ENCODE measurements around the gene BBS4.
"Not testable (repeated sequence)": the region's sequence is repeated elsewhere in the genome, so short reads cannot be mapped to it uniquely, and the experiment has no call there.

Gene BBS4

GRCh38 chr15:72670656-72671352 is 15.2 kb upstream of the BBS4 start:
- in situ Hi-C loops (cut with HindIII; ENCODE audit: low pct_ligation_motif_present, low sequenced_read_pairs); H3K36me3 ChIP-seq (replicated peaks); H3K27me3 ChIP-seq (replicated peaks); H3K27ac ChIP-seq: not testable (repeated sequence)
- DNase-seq = peak; percentile 68
- H3K4me3 ChIP-seq (ENCODE audit: low read depth, low read length) = peak overlapping the region; percentile 40
- TF ChIP-seq CTCF (IDR thresholded peaks at IDR 0.05; ENCODE audit: low read depth, low read length, missing control alignments) = peak; percentile 81

DNA sequence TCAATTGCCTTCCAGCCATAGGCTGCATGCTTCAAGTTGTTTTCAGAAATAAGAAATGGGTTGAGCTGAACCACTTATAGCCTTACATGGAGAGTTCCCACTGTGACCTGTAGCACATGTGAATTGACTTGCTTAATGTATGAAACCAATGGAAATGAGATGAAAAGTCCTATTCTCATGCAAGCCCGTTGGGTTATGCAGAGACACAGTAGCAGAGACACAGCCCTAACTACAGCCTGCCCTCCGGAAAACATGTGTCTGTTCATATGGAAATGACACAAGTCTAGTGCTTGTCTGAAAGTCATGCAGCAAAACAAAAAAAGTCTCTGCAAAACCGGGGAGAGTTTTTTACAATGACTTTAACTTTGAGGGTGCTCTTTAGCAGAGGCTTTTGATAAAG is 14.5 kb upstream of the BBS4 start:
- in situ Hi-C loops (cut with HindIII; ENCODE audit: low pct_ligation_motif_present, low sequenced_read_pairs) = no loop called here
- no peak overlapping the region for H3K27ac ChIP-seq

GRCh38 chr15:72676838-72677237 is 9.2 kb upstream of the BBS4 start:
- Histone ChIP-seq H3K27ac (no peak overlapping the region), H3K36me3 (replicated peaks) (no peaks in the 10 kb centered on the region), H3K4me3 (ENCODE audit: low read depth, low read length) (no peak overlapping the region), H3K27me3 (replicated peaks) (peaks cover 9% of the 10 kb centered on the region)
- DNase-seq = no peak
- no peak for TF ChIP-seq CTCF (IDR thresholded peaks at IDR 0.05; ENCODE audit: low read depth, low read length, missing control alignments)
- in situ Hi-C loops (cut with HindIII; ENCODE audit: low pct_ligation_motif_present, low sequenced_read_pairs) = no loop called here

More for the DNA sequence above, 14.5 kb upstream of the BBS4 start:
- Histone ChIP-seq H3K36me3 (replicated peaks) (no peaks in the 10 kb centered on the region), H3K4me3 (ENCODE audit: low read depth, low read length) (no peak overlapping the region), H3K27me3 (replicated peaks) (no peaks in the 10 kb centered on the region)
- no peak for DNase-seq
- no peak for TF ChIP-seq CTCF (IDR thresholded peaks at IDR 0.05; ENCODE audit: low read depth, low read length, missing control alignments)

DNA sequence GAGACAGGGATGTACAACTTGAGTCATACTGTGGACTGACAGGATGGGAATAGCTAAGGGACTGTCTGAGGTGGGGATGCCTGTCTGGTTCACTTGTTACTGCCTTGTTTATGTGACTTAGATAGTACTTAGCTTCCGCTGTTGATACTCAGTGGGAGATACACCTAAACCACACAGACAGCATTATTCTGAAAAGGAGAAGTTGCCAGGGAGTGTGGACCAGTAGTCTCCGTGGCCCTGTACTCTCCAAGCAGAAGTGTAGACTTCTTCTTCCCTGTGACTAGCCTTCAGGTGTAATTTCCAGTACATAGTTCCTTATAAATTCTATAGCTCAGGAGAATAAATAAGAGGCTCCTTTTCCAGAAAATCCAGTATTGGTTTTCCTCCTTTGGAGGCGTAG is 5.1 kb upstream of the BBS4 start:
- DNase-seq = no peak
- TF ChIP-seq CTCF (IDR thresholded peaks at IDR 0.05; ENCODE audit: low read depth, low read length, missing control alignments) = no peak
- in situ Hi-C loops (cut with HindIII; ENCODE audit: low pct_ligation_motif_present, low sequenced_read_pairs) = no loop called here
- no peaks in the 10 kb centered on the region for H3K36me3 ChIP-seq (replicated peaks)
- no peak overlapping the region for H3K27ac ChIP-seq
- no peak overlapping the region for H3K4me3 ChIP-seq (ENCODE audit: low read depth, low read length)
- H3K27me3 ChIP-seq (replicated peaks) = peaks cover 9% of the 10 kb centered on the region

- Histone ChIP-seq H3K27ac (no peak overlapping the region), H3K27me3 (replicated peaks) (peaks cover 9% of the 10 kb centered on the region), H3K36me3 (replicated peaks) (no peaks in the 10 kb centered on the region), H3K4me3 (ENCODE audit: low read depth, low read length) (no peak overlapping the region)
- no peak for DNase-seq
- in situ Hi-C loops (cut with HindIII; ENCODE audit: low pct_ligation_motif_present, low sequenced_read_pairs) = no loop called here
- TF ChIP-seq CTCF (IDR thresholded peaks at IDR 0.05; ENCODE audit: low read depth, low read length, missing control alignments) = no peak
Measured at GRCh38 chr15:72682772-72683171, 3.2 kb upstream of the BBS4 start.
